ENCODE measurements around the gene SLC25A19.

Gene SLC25A19

DNA sequence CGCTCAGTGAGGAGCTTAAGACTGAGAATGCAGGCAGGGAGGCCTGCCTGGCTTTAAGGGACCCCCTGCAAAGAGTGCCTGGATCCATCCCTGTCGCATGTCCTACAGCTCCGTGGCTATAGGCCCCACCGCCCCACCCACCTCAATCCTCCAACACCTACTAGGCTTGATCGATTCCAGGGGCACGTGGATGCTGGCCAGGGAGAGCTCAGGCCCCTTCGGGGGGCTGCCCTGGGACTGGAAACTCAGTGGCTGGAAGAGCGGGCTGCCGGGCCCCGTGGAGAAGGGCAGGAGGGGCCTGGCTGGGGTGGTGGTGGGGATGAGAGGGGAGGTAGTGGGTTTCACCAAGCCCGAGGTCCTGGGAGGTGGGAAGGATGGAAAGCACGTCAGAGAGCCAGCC, 50.0 kb downstream of the SLC25A19 start:
- Histone ChIP-seq H3K9ac (ENCODE audit: low read depth, low read length, poor library complexity, severe bottlenecking) (no peak overlapping the region), H3K4me2 (ENCODE audit: low read depth, low read length, poor library complexity, severe bottlenecking) (no peak overlapping the region), H3K9me2 (replicated peaks; ENCODE audit: low read depth, low read length) (no peaks in the 10 kb centered on the region), H3K4me3 (ENCODE audit: low read length, poor library complexity, severe bottlenecking) (no peak overlapping the region), H3K27me3 (ENCODE audit: insufficient read depth, low read length, poor library complexity, severe bottlenecking) (no peaks in the 10 kb centered on the region), H2AFZ (ENCODE audit: low read length) (no peak overlapping the region), H3F3A (ENCODE audit: low read depth) (no peaks in the 10 kb centered on the region), H3K79me2 (ENCODE audit: insufficient read depth, low read length) (no peaks in the 10 kb centered on the region), H3K36me3 (ENCODE audit: insufficient read depth, low read length) (peaks cover 88% of the 10 kb centered on the region; the same call in 1 of the 2 replicates), H4K20me1 (ENCODE audit: insufficient read depth, low read length, poor library complexity, severe bottlenecking) (no peaks in the 10 kb centered on the region), H3K4me1 (ENCODE audit: insufficient read depth, low read length, poor library complexity, severe bottlenecking) (no peaks in the 10 kb centered on the region), H3K9me3 (ENCODE audit: insufficient read depth, low read depth, low read length) (no peaks in the 10 kb centered on the region)
- TF ChIP-seq, protein P1, sequence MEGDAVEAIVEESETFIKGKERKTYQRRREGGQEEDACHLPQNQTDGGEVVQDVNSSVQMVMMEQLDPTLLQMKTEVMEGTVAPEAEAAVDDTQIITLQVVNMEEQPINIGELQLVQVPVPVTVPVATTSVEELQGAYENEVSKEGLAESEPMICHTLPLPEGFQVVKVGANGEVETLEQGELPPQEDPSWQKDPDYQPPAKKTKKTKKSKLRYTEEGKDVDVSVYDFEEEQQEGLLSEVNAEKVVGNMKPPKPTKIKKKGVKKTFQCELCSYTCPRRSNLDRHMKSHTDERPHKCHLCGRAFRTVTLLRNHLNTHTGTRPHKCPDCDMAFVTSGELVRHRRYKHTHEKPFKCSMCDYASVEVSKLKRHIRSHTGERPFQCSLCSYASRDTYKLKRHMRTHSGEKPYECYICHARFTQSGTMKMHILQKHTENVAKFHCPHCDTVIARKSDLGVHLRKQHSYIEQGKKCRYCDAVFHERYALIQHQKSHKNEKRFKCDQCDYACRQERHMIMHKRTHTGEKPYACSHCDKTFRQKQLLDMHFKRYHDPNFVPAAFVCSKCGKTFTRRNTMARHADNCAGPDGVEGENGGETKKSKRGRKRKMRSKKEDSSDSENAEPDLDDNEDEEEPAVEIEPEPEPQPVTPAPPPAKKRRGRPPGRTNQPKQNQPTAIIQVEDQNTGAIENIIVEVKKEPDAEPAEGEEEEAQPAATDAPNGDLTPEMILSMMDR (conservative IDR thresholded peaks at IDR 0.05; ENCODE audit: low read length) = no peak
- no peak for TF ChIP-seq EZH2phosphoT487 (IDR thresholded peaks at IDR 0.05; ENCODE audit: borderline replicate concordance)

DNA sequence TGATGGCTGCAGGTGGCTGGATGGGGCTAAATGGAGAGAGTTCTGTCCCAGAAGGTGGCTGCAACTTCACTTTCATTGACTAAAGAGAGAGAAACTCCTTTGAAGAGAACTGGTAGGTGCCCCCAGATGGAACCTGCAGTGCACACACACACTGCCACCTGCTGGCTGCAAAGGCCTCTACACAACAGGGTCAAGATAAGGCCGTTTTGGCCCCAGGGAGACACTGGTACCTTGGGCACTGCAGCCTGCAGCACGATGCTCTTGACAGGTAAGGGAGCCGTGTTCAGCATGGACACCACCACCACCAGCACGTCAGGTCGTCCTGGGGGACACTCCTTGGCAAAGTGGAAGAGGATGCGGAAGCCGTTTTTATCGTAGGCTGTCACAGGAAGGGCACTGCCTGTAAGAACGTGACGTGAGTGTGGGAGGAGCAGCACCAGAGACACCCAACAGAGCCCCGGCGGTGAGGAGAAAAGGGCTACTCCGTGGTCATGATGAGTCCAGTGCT, 50.5 kb downstream of the SLC25A19 start:
- H3K9me3 ChIP-seq (ENCODE audit: insufficient read depth, low read depth, low read length) = no peaks in the 10 kb centered on the region
- H3K36me3 ChIP-seq (ENCODE audit: insufficient read depth, low read length) = peaks cover 86% of the 10 kb centered on the region; the same call in 1 of the 2 replicates
- H3K27me3 ChIP-seq (ENCODE audit: insufficient read depth, low read length, poor library complexity, severe bottlenecking) = no peaks in the 10 kb centered on the region
- H3K4me2 ChIP-seq (ENCODE audit: low read depth, low read length, poor library complexity, severe bottlenecking) = no peak overlapping the region
- no peaks in the 10 kb centered on the region for H3K9me2 ChIP-seq (replicated peaks; ENCODE audit: low read depth, low read length)
- no peaks in the 10 kb centered on the region for H3K79me2 ChIP-seq (ENCODE audit: insufficient read depth, low read length)
- TF ChIP-seq EZH2phosphoT487 (IDR thresholded peaks at IDR 0.05; ENCODE audit: borderline replicate concordance) = no peak
- TF ChIP-seq, protein P1 (conservative IDR thresholded peaks at IDR 0.05; ENCODE audit: low read length) = peak; percentile 87
- H2AFZ ChIP-seq (ENCODE audit: low read length) = no peak overlapping the region
- no peaks in the 10 kb centered on the region for H4K20me1 ChIP-seq (ENCODE audit: insufficient read depth, low read length, poor library complexity, severe bottlenecking)
- no peaks in the 10 kb centered on the region for H3F3A ChIP-seq (ENCODE audit: low read depth)
- H3K9ac ChIP-seq (ENCODE audit: low read depth, low read length, poor library complexity, severe bottlenecking) = no peak overlapping the region
- no peaks in the 10 kb centered on the region for H3K4me1 ChIP-seq (ENCODE audit: insufficient read depth, low read length, poor library complexity, severe bottlenecking)
- no peak overlapping the region for H3K4me3 ChIP-seq (ENCODE audit: low read length, poor library complexity, severe bottlenecking)

DNA sequence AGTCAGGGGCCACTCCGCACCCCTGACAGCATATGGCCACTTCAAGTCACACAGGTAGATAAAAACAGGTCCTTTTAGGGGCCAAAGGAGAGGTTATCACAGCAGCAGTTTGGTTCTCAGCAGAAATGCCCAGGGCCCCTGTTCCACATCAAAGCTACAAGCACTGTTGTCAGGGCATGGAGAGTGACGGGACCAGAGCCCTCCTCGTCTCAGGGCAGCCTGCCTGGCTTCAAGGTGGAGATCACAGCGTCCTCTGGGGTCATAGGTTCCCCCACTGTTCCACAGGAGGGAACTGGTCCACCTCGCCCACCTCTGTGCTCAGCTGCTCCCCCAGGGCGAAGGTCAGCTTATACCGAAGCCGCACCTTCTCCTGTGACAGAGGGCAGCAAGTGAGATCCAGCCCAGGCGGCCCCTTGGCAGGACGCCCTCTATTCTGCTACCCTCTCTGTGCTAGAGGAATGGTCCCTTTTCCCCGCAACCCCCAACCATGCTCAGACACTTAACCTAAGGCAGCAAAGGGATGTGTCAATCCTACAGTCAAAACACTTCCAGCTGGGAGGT, 51.1 kb downstream of the SLC25A19 start:
- Histone ChIP-seq H3K4me3 (ENCODE audit: low read length, poor library complexity, severe bottlenecking) (no peak overlapping the region), H3K79me2 (ENCODE audit: insufficient read depth, low read length) (no peaks in the 10 kb centered on the region), H3K4me2 (ENCODE audit: low read depth, low read length, poor library complexity, severe bottlenecking) (no peak overlapping the region), H2AFZ (ENCODE audit: low read length) (no peak overlapping the region), H3K9me2 (replicated peaks; ENCODE audit: low read depth, low read length) (no peaks in the 10 kb centered on the region), H3K36me3 (ENCODE audit: insufficient read depth, low read length) (peaks cover 80% of the 10 kb centered on the region; the same call in 1 of the 2 replicates), H3K4me1 (ENCODE audit: insufficient read depth, low read length, poor library complexity, severe bottlenecking) (no peaks in the 10 kb centered on the region), H4K20me1 (ENCODE audit: insufficient read depth, low read length, poor library complexity, severe bottlenecking) (no peaks in the 10 kb centered on the region), H3F3A (ENCODE audit: low read depth) (no peaks in the 10 kb centered on the region), H3K27me3 (ENCODE audit: insufficient read depth, low read length, poor library complexity, severe bottlenecking) (no peaks in the 10 kb centered on the region), H3K9ac (ENCODE audit: low read depth, low read length, poor library complexity, severe bottlenecking) (no peak overlapping the region), H3K9me3 (ENCODE audit: insufficient read depth, low read depth, low read length) (no peaks in the 10 kb centered on the region)
- TF ChIP-seq, protein P1 (conservative IDR thresholded peaks at IDR 0.05; ENCODE audit: low read length) = no peak
- TF ChIP-seq EZH2phosphoT487 (IDR thresholded peaks at IDR 0.05; ENCODE audit: borderline replicate concordance) = no peak

Measured in Loucy (cell line).